ENCODE measurements around the gene SLN.
"Not testable (repeated sequence)": the region's sequence is repeated elsewhere in the genome, so short reads cannot be mapped to it uniquely, and the experiment has no call there.

SLN gene

DNA sequence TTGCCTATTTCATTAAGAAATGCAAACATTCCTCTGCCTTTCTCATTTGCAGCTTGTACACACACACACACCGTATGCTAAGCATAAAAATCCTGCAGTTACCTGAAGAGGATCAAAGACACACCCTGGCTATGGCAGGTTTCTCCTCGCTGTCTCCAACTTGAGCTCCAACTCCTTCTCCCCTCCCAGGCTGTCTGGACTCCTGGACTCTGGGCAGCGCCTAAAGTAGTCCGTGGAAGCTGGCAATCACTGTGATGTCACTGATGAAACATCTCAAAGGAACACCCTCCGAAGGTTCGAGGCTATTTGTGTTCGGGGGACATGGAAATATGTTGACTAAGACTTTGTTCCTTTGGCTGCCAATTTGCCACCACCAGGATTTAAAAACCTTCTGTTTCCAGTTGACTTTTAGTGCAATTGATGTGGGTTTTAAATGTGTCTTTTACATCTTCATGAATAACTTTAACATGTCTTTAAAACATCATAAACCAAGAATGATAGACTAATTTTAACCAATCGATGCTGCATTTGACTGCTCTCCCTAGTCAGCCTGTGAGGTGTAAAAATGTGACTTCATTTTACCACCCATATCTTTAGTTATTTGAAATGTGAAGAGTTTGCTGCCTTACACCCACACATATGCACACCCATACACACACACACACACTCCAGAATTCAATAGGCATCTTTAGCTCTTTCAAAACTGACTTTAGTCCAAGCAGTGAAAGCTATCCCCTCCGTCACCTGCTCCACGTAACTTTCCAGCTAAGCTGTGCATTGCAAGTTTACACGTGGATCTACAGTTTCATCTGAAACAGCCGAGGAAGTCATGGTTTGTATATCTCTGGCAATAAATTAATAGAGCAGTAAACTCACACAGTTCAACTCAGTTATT lies at the start of gene SLN:
TSS of gene SLN (minus strand) at position 196 of the 895 bp plus-strand sequence.
- TF ChIP-seq ZNF274 (IDR thresholded peaks at IDR 0.05; ENCODE audit: low read depth, low read length) (no peak), YY1 (IDR thresholded peaks at IDR 0.05; ENCODE audit: insufficient read depth, insufficient read length) (no peak), SUZ12 (IDR thresholded peaks at IDR 0.05; ENCODE audit: extremely low read depth, insufficient read depth, insufficient read length) (no peak)
- Histone ChIP-seq H3K4me3 (ENCODE audit: insufficient read length, low read depth) (no peak within 1 kb of the TSS), H3K36me3 (ENCODE audit: insufficient read depth, insufficient read length, low read length) (no peaks in the 10 kb centered on the region), H3K27me3 (ENCODE audit: insufficient read depth, insufficient read length) (no peaks in the 10 kb centered on the region), H3K4me1 (ENCODE audit: insufficient read depth, insufficient read length) (peaks cover 2% of the 10 kb centered on the region), H3K9ac (ENCODE audit: insufficient read length, low read depth) (no peak within 1 kb of the TSS), H3K9me3 (ENCODE audit: insufficient read depth, low read length) (no peaks in the 10 kb centered on the region)
- DNase-seq (ENCODE audit: low read depth, low spot score), result no peak

GRCh38 chr11:107758719-107759355 lies 47.0 kb upstream of the SLN start:
- not testable (repeated sequence) for H3K4me3 ChIP-seq (ENCODE audit: insufficient read length, low read depth); H3K36me3 ChIP-seq (ENCODE audit: insufficient read depth, insufficient read length, low read length); H3K9ac ChIP-seq (ENCODE audit: insufficient read length, low read depth); DNase-seq (ENCODE audit: low read depth, low spot score); H3K9me3 ChIP-seq (ENCODE audit: insufficient read depth, low read length); H3K27me3 ChIP-seq (ENCODE audit: insufficient read depth, insufficient read length); H3K4me1 ChIP-seq (ENCODE audit: insufficient read depth, insufficient read length)

- Histone ChIP-seq H3K9me3 (ENCODE audit: insufficient read depth, low read length) (peaks cover 5% of the 10 kb centered on the region; the same call in 1 of the 2 replicates), H3K9ac (ENCODE audit: insufficient read length, low read depth) (no peak overlapping the region), H3K4me1 (ENCODE audit: insufficient read depth, insufficient read length) (no peaks in the 10 kb centered on the region), H3K36me3 (ENCODE audit: insufficient read depth, insufficient read length, low read length) (no peaks in the 10 kb centered on the region), H3K27me3 (ENCODE audit: insufficient read depth, insufficient read length) (no peaks in the 10 kb centered on the region), H3K4me3 (ENCODE audit: insufficient read length, low read depth) (no peak overlapping the region)
- TF ChIP-seq SUZ12 (IDR thresholded peaks at IDR 0.05; ENCODE audit: extremely low read depth, insufficient read depth, insufficient read length) (no peak), YY1 (IDR thresholded peaks at IDR 0.05; ENCODE audit: insufficient read depth, insufficient read length) (no peak), ZNF274 (IDR thresholded peaks at IDR 0.05; ENCODE audit: low read depth, low read length) (no peak)
- DNase-seq (ENCODE audit: low read depth, low spot score), result no peak
These were observed 45.8 kb upstream of the SLN start for GRCh38 chr11:107757661-107758060.

GRCh38 chr11:107756553-107756952 lies 44.7 kb upstream of the SLN start:
- Histone ChIP-seq H3K4me3 (ENCODE audit: insufficient read length, low read depth) (no peak overlapping the region), H3K4me1 (ENCODE audit: insufficient read depth, insufficient read length) (no peaks in the 10 kb centered on the region)

DNA sequence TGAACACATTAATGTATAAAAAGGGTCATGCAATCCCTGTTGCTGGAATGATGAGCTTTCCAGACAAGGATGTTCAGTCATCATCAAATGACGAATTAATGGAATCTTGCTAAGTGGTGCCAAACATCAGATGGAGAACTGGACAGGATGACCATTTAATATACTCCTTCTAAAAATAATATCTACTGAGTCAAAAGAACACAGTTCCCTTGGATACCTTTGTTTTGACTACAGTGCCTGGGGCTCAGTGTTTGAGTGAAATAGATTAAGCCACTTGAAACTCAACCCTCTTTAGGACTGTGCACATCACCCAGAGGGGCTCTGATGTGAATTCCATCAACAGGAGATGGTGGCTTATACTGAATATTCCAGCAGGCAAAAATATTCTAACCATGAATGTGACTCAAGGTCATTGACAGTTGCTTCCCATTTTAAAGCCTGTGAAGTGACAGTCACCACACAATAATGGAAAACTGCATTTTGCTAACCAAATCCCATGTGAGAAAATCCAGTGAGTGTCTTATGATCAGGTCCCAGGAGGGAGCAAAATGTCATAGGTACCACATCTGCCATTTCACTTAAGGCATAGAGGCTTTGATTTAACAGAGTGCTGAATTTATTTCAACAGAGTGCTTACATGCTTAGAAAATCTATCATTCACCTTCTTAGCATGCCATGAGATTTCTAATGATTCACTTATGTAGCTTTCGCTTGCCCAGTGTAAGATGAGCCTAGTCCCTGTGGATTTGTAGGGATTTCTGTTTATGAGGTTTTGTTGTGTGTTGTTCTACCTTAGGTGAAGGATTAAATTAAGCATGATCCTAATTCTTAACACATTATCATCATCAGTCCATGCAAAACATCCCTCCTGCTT lies 41.3 kb upstream of the SLN start:
- no peaks in the 10 kb centered on the region for H3K27me3 ChIP-seq (ENCODE audit: insufficient read depth, insufficient read length)
- H3K36me3 ChIP-seq (ENCODE audit: insufficient read depth, insufficient read length, low read length), result no peaks in the 10 kb centered on the region
- no peaks in the 10 kb centered on the region for H3K4me1 ChIP-seq (ENCODE audit: insufficient read depth, insufficient read length)
- no peak overlapping the region for H3K4me3 ChIP-seq (ENCODE audit: insufficient read length, low read depth)
- H3K9ac ChIP-seq (ENCODE audit: insufficient read length, low read depth), result no peak overlapping the region
- no peak for DNase-seq (ENCODE audit: low read depth, low spot score)
- TF ChIP-seq YY1 (IDR thresholded peaks at IDR 0.05; ENCODE audit: insufficient read depth, insufficient read length) (no peak), SUZ12 (IDR thresholded peaks at IDR 0.05; ENCODE audit: extremely low read depth, insufficient read depth, insufficient read length) (no peak), ZNF274 (IDR thresholded peaks at IDR 0.05; ENCODE audit: low read depth, low read length) (no peak)
- peaks cover 5% of the 10 kb centered on the region; the same call in 1 of the 2 replicates for H3K9me3 ChIP-seq (ENCODE audit: insufficient read depth, low read length)

More at GRCh38 chr11:107756553-107756952, 44.7 kb upstream of the SLN start:
- no peak for TF ChIP-seq SUZ12 (IDR thresholded peaks at IDR 0.05; ENCODE audit: extremely low read depth, insufficient read depth, insufficient read length)
- no peak for TF ChIP-seq ZNF274 (IDR thresholded peaks at IDR 0.05; ENCODE audit: low read depth, low read length)
- no peak for TF ChIP-seq YY1 (IDR thresholded peaks at IDR 0.05; ENCODE audit: insufficient read depth, insufficient read length)
- Histone ChIP-seq H3K9me3 (ENCODE audit: insufficient read depth, low read length) (peaks cover 5% of the 10 kb centered on the region; the same call in 1 of the 2 replicates), H3K27me3 (ENCODE audit: insufficient read depth, insufficient read length) (no peaks in the 10 kb centered on the region), H3K9ac (ENCODE audit: insufficient read length, low read depth) (no peak overlapping the region), H3K36me3 (ENCODE audit: insufficient read depth, insufficient read length, low read length) (no peaks in the 10 kb centered on the region)
- no peak for DNase-seq (ENCODE audit: low read depth, low spot score)

GRCh38 chr11:107752508-107752907 lies 40.7 kb upstream of the SLN start:
- no peak for TF ChIP-seq SUZ12 (IDR thresholded peaks at IDR 0.05; ENCODE audit: extremely low read depth, insufficient read depth, insufficient read length)
- no peak for TF ChIP-seq YY1 (IDR thresholded peaks at IDR 0.05; ENCODE audit: insufficient read depth, insufficient read length)
- TF ChIP-seq ZNF274 (IDR thresholded peaks at IDR 0.05; ENCODE audit: low read depth, low read length), result no peak
- H3K9me3 ChIP-seq (ENCODE audit: insufficient read depth, low read length), result no peaks in the 10 kb centered on the region
- H3K27me3 ChIP-seq (ENCODE audit: insufficient read depth, insufficient read length), result no peaks in the 10 kb centered on the region
- H3K4me1 ChIP-seq (ENCODE audit: insufficient read depth, insufficient read length), result peaks cover 2% of the 10 kb centered on the region
- no peaks in the 10 kb centered on the region for H3K36me3 ChIP-seq (ENCODE audit: insufficient read depth, insufficient read length, low read length)
- no peak for DNase-seq (ENCODE audit: low read depth, low spot score)
- H3K4me3 ChIP-seq (ENCODE audit: insufficient read length, low read depth), result no peak overlapping the region
- no peak overlapping the region for H3K9ac ChIP-seq (ENCODE audit: insufficient read length, low read depth)

Measured in NT2/D1 (cell line).